SU-DHL-6 (cell line): ENCODE measurements around the gene AIMP1.

Experiments used
- EZH2phosphoT487 ChIP-seq: fragments of 200-600 bp; sonication (generic), shearing (Covaris generic); conservative IDR thresholded peaks from 2 replicates; pipeline ENCODE4 v1.6.1; 2018; ENCODE audit warnings: mild to moderate bottlenecking, antibody characterized with exemption, low read length, moderate library complexity, mixed read lengths
- TF ChIP-seq, protein P1 (sequence below): fragments of 200-600 bp; sonication (generic); IDR thresholded peaks from one replicate; pipeline ENCODE4 v1.5.1; 2017; ENCODE audit warnings: antibody characterized with exemption, mild to moderate bottlenecking, low read length, moderate library complexity; ENCODE audit not compliant: insufficient read depth, poor library complexity, severe bottlenecking

DNA sequence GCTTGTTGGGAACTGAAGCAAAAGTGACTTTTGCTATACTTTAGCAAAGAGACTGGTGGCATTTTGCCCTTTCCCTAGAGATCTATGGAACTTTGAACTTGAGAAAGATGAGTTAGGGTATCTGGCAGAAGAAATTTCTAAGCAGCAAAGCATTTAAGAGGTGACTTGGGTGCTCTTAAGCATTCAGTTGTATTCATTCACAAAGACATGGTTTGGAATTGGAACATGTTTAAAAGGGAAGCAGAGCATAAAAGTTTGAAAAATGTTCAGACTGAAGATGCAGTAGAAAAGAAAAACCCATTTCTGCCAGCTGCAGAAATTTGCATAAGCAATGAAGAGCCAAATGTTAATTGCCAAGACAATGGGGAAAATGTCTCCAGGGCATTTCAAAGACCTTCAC is 21.6 kb downstream of the AIMP1 start:
- TF ChIP-seq, protein P1, sequence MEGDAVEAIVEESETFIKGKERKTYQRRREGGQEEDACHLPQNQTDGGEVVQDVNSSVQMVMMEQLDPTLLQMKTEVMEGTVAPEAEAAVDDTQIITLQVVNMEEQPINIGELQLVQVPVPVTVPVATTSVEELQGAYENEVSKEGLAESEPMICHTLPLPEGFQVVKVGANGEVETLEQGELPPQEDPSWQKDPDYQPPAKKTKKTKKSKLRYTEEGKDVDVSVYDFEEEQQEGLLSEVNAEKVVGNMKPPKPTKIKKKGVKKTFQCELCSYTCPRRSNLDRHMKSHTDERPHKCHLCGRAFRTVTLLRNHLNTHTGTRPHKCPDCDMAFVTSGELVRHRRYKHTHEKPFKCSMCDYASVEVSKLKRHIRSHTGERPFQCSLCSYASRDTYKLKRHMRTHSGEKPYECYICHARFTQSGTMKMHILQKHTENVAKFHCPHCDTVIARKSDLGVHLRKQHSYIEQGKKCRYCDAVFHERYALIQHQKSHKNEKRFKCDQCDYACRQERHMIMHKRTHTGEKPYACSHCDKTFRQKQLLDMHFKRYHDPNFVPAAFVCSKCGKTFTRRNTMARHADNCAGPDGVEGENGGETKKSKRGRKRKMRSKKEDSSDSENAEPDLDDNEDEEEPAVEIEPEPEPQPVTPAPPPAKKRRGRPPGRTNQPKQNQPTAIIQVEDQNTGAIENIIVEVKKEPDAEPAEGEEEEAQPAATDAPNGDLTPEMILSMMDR = no peak
- TF ChIP-seq EZH2phosphoT487 = no peak
